DMS 273 (cell line): Measurements from ENCODE around the gene HBB.

ENCODE experiments used
- DNase-seq: peaks from one replicate; lab custom pipeline; 2025; ENCODE audit not compliant: unreplicated experiment; lab: John Stamatoyannopoulos, UW

Gene HBB

DNA sequence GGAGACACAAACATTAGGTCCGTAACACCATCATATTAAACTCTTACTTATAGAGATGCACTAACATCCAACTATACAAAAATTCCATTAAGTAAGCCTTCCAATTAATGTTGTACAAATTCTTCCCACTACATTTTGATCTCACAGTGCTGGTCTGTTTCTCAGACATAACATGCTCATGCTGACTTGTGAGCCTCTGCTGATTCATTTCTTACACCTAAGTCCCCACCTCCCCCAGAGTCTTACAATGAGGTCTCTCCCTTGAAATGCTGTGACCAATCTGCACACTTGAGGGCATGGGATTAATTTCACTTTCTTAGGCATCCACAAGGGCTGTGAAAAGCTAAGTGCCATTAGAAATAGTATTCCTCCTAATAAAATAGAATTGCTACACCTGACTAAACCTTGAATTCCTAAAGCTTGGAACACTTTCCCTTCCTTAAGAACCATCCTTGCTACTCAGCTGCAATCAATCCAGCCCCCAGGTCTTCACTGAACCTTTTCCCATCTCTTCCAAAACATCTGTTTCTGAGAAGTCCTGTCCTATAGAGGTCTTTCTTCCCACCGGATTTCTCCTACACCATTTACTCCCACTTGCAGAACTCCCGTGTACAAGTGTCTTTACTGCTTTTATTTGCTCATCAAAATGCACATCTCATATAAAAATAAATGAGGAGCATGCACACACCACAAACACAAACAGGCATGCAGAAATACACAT, 20.8 kb upstream of the HBB start:
- no peak for DNase-seq

DNA sequence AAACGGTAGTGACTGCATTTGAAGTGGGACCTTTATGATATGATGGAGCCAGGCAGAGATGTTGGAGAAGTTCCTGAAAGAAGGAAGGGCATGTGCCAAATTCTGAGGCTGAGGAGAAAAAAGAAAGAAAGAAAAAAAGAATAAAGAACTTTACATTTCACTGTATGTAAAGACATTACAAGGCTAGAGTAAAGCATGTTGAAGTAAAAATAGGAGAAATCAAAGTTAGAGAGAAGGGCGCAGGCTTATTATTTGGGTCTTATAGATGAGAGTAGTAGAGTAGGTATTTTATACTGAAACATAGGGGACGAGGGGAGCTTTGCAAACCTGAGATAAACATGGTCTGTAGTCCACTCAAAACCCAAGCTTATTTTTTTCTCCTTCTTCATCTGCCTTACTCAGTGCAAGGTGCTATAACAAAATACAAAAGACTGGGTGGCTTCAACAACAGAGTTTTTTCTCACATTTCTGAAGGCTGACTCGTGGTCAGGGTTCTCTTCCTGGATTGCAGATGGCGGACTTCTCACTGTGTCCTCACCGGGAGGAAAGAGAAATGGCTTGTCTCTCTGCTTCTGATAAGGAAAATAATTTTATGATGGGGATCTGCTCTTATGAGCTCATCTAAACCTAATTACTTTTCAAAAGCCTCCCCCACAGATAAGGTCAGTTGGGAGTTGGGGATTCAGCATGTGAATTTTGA, 20.1 kb upstream of the HBB start:
- no peak for DNase-seq

DNA sequence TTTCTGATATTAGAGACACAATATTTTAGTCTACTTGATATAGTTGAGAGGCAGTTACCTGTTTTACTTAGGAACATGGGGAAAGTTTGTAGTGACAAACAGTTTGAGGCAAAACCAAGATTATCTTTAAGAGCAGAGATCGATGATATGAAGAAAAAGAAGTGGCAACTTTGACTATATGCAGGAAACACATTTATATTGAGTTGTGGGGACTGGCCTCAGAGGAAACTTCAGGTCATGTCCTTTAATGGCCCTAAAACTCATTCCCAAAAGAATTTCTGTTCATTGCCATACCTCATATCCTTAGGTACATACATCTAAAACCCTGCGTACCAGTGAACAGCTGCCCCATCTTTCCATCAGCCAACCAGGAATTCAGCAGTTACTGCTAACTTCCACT, 18.3 kb upstream of the HBB start:
- DNase-seq, result no peak

DNA sequence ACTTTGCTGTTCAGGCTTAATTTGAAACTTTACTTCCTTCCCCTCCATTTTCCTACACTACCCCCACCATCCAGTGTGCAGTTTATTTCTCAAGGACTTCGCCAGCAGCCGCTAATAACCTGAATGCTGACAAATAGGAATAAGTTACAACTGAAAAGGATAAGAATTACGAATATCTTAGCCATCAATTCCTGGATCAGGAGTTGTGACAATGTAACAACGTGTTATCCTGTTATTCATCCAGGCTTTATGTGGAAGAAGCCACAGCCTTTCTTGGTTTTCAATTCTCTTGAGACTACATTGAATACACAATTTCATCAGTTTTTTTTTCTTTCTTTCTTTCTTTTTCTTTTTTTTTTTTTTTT, 16.9 kb upstream of the HBB start:
- DNase-seq, result no peak

DNA sequence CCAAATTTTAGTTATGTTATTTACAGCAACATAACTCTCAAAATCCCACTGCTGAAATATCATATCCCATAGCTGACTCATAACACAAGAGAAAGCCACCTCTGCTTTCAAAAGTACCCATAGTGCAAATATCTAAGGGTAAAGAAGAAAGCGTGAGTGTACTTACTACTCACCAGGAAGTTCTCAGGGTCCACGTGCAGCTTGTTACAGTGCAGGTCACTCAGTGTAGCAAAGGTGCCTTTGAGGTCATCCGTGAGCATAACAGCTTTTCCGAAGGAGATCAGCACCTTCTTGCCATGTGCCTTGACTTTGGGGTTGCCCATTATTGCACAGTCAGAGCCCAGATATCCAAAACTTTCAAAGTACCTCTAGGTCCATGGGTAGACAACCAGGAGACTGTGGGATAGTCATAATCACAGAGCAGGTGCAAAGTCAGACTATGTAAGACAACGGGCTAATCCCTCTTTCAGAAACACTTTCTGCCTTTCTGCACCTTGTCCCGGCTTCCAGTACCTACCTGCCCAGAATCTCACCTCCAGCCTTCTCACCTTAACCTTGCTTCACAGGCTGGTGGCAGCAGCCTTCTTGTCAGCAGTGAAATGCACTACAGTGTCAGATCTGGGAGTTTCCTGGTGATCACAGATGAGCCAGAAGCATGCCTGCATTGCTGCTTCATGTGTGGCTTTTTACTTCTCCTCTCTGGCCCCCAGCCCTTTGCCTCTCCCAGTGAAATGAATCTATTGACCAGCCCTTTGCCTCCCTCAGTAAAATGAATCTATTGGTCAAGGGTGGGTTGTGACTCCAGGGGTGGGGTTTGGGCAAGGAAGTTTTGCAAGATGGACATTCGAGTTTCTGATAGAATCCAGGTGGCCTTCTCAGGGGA, 16.3 kb upstream of the HBB start:
- DNase-seq, result no peak

DNA sequence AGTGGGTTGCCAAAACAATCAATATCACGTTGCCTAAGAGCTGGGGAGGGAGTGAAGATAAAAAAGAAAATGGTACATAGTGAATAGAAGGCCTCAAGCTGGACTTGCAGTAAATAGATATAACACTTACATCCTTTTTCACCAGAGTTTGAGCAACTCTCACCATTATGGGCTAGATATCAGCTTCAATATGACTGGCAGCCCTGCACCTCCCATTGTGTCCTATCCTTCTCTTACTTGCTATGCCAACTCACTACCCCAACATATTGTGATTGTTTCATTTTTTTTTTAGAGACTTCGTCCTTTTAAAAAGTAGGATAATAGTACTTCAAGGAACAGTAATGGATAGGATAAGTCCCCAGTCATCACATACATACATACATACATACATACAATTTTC, 15.3 kb upstream of the HBB start:
- no peak for DNase-seq

DNA sequence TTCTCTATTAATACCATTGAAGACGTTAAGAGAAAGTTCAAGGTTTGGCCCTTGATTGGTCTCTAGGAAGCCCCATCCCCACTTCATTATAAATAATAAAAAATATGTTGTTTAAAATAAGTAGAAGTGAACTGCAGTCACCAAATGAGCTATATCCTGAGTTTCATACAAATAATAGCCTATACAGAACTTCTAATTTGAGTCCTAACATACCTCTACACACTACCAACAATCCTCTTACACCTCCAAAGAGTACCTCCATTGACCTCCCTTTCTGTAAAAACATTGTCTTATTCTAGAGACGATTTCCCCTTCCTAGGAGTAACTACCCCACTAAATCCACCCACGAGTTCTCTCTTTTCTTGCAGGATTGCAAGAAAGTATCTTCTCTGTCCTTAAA, 14.6 kb upstream of the HBB start:
- no peak for DNase-seq

DNA sequence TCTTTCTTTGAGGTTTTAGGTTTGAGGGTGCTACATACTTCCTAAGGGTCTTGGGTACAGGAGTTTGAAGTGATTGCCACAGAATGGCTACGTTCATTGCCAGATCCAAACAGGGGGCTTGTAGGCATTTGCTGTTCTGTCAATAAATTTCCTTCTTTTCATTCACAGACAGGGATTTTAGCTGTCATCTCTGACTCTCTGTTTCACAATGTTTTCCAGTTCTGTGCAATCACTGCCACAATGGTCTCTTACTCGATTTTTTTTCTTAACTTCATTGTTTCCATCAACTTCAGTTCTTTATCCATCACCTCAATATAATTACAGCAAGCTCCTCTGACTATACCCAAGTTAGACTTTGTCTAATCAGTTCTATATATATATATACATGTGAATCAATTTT, 13.6 kb upstream of the HBB start:
- no peak for DNase-seq

DNA sequence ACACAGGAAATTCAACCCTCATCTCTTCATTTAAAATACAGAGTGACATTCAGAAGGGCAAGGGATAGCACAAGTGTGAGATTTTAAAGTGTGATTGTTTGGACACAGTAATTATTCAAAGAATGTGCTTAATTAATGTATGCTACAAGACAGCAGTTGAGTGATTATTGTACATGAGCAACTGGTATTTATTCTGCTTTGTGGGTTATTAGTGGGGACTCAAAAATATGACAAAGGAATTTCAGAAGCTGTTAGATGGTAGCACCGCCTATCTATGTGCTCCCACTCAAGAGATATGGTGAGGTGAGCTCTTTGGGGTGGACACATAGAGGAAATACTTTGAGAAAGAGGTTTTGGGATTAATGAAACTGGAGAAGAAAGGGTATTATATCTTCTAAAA, 13.2 kb upstream of the HBB start:
- no peak for DNase-seq

DNA sequence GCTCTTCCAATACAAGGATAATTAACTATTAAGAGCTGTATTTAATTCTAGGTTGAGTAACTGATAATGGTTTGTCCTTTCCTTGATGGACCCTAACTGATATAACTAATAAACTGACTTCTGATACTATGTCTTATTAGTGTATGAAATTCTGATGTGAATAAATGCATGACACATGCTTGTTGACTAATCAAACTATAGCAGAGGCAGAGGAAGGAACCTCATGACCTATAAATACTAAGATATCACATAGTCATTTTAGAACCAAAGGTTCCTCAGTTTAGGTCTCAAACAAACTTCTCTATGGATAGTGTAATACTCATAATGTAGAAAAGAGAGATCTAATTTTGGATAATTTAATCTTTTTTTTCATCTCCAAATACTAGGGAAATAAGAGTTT, 12.2 kb upstream of the HBB start:
- no peak for DNase-seq

DNA sequence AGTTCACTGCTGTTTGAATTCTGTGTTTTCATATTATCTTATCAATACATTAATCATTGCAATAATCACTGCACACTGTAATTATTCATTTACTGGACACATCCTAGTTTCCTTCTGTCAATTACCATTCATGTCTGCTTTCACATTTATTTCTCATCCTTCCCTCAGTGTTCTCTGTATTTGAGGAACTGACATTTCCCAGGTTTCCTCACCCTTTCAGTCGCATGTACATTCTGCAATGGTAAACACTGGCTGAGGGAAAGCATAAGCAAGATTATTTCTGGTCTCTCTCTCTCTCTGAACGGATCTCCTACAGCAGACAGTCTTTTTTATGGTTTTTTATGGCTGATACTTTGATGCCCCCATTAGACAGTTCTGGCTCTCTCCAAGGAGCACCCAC, 11.6 kb upstream of the HBB start:
- DNase-seq, result no peak

DNA sequence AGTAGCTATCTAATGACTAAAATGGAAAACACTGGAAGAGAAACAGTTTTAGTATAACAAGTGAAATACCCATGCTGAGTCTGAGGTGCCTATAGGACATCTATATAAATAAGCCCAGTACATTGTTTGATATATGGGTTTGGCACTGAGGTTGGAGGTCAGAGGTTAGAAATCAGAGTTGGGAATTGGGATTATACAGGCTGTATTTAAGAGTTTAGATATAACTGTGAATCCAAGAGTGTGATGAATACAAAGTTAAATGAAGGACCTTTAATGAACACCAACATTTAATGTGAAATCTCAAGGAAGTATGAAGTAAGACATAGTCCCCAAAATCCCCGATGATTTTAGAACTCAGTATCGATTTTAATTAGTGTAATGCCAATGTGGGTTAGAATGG, 10.5 kb upstream of the HBB start:
- no peak for DNase-seq

DNA sequence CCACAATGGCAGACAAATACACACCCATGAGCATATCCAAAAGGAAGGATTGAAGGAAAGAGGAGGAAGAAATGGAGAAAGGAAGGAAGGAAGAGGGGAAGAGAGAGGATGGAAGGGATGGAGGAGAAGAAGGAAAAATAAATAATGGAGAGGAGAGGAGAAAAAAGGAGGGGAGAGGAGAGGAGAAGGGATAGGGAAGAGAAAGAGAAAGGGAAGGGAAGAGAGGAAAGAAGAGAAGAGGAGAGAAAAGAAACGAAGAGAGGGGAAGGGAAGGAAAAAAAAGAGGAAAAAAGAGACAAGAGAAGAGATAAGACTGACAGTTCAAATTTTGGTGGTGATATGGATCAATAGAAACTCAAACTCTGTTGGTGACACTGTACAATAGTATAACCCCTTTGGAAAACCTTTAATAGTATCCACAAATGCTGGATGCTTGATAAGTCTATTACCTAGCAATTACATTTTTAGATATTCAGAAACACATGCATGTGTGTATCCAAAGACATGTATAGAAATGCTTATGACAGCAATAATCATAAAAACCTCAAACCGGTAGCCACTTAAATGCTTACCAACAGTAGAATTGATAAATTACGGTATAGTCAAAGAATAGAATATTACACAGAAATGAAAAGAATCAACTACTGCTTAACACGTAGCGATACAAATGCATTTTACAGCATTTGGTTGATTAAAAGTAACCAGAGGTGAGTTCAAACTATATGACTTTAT, 8.7 kb upstream of the HBB start:
- DNase-seq, result no peak

DNA sequence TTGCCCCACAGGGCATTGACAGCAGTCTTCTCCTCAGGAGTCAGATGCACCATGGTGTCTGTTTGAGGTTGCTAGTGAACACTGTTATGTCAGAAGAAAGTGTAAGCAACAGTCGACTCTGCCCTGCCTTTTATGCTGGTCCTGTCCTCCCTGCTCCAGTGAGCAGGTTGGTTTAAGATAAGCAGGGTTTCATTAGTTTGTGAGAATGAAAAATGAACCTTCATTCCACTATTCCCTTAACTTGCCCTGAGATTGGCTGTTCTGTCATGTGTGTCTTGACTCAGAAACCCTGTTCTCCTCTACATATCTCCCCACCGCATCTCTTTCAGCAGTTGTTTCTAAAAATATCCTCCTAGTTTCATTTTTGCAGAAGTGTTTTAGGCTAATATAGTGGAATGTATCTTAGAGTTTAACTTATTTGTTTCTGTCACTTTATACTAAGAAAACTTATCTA, 7.5 kb upstream of the HBB start, which contains the start of gene HBD:
Gene HBD, minus strand, starts transcription at position 103 of the 454 bp plus-strand sequence. Its CDS starts 50 bp downstream, at position 53.
- no peak for DNase-seq

DNA sequence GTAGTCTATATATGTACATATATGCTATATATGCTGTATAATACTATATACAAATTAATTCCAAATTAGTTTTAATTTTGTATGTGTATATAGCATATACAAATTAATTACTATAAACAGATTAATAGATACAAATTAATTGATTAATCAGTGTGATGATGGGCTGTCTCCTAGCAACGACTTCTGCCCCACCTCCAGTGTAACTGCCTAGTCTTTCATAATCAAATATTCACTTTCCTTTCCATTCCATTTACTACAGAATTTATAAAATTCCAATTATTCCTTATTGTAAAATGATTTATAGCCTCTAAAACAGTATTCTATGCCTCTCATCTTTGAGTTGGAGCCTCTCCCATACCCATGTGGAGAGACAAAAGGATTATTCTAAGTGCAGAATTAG, 6.4 kb upstream of the HBB start:
- DNase-seq, result no peak

DNA sequence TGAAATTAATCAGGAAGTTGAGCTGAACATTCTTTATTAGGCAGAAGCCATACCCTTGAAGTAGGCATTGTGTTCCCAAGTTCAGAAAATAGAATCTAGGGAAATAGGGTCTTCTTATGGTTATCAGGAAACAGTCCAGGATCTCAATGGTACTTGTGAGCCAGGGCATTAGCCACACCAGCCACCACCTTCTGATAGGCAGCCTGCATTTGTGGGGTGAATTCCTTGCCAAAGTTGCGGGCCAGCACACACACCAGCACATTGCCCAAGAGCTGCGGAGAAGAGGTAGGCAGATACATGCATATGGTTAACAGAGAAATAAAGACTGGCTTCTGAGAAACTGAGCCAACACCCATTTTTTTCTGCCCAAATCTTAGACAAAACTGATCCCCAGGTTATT, 6.0 kb upstream of the HBB start:
- DNase-seq, result no peak

DNA sequence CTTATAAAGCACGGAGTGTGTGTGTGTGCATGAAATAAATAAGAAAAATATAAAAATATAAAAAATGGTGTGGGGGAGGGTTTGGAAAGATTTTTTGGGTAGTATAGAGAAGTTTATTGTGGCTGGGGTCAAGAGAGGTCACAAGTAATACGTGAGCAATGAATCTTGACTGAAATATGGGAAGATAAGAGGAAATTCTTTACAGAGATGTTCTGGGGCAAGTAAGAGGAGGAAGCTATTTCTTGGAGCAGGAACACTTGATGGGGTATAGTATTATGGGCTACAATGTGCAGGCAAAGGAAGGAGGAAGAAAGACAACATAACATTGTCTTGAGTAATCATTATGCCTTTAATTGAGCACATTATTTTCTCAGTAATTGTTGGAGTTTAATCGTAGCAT, 5.3 kb upstream of the HBB start:
- DNase-seq, result no peak

DNA sequence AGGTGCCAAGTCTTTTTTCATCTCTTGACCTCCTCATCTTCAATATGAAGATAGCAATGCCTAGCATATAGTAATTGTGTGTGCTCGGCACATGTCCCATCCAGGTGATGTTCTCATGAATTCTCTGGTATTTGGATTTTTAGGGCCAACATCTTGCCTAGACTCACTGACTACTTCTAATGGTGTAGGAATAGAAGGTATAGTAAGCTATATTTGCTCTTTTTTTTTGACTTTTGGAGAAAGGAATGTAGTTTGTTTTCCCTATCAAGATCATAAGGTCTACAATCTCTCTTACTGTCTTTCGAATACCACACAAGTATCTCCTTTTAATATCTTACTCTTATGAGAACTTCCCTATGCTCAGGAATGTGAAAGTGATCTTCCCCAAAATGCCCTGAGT, 4.2 kb upstream of the HBB start:
- no peak for DNase-seq

DNA sequence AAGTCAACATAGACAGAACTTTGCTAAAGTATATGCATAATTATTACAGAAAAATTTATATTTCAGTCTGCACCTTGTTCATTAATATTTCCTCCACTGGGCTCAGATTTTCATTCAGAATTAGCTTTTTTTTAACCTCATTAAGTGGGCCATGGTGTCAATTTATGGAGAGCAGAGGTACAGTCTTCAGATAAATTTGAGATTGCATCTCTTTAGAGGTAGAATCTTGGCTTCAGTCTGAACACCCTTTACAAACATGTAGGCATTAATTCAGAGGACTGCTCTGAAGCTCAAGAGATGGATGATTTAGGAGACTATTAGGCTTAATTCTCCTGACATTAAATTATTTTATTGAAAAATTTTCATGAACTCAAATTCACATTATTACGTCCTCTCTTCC, 3.4 kb upstream of the HBB start:
- no peak for DNase-seq

DNA sequence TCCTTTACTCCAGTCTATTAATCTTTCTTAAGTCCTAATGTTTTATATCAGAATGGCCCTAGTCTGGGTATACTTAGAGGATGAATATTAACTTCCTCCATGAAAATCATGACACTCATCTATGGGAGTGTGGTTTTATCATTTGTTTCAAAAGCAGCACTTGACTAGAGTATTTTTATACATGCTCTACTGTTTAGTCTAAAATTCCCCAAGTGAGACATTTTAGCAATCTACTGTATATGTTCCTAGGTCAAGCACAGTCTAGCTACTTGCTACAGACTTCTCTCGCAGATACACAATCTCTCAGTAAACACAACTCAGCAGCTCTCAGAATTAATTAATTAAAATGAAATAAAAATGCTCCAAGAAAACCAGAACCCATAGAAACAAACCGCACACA, 2.9 kb upstream of the HBB start:
- no peak for DNase-seq

DNA sequence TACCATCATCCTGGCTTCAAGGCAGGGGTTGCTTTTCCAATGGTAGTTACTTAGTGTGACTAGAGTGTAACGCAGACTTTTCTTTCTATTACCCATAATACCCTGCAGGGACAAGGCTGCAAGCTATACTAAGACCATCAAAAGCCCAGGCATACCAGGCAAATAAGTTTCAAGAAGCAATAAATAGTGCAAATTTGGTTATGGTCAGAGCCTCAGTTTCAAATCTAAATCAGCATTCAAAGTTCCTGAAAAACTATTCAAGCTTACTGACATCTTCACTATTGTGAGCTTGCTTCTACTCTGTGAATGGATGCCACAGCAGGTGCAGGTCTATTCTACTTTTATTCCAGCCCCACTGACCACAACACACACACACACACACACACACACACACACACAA, 2.5 kb upstream of the HBB start:
- no peak for DNase-seq
